ENCODE measurements around the gene RNASE9. TPM values are rescaled to one million over a fixed set of nuclear protein-coding genes. Genes with fewer than 3 reads are reported as not detected.
A peak's percentile ranks its signal among the peaks of the same experiment; 100 is the strongest.

Gene RNASE9
- total and polyA plus RNA-seq, 2 of the 4 experiments (the other 2 are of a cell fraction) = not detected

GRCh38 chr14:20610002-20610765 is 49.3 kb upstream of the RNASE9 start:
- no peak overlapping the region for H2BK5ac ChIP-seq (ENCODE audit: low read depth, low read length, poor library complexity, severe bottlenecking)
- H3K14ac ChIP-seq (replicated peaks; ENCODE audit: low read depth, low read length) = no peak overlapping the region
- no CpG with 5 or more reads among the region's 27 CpGs for WGBS, 2 experiments (ENCODE audit: extremely low coverage in 2 of 2, insufficient read length in 1 of 2)
- no peak overlapping the region for H2BK120ac ChIP-seq (ENCODE audit: low read depth, low read length)
- no peaks in the 10 kb centered on the region for H3K36me3 ChIP-seq (ENCODE audit: control insufficient read depth, insufficient read depth, low read length)
- H3K9me3 ChIP-seq (ENCODE audit: control insufficient read depth, insufficient read depth, low read length) = no peaks in the 10 kb centered on the region
- H3K9me1 ChIP-seq (ENCODE audit: insufficient read depth, low read length) = no peaks in the 10 kb centered on the region
- no peak overlapping the region for H2AK9ac ChIP-seq (replicated peaks; ENCODE audit: low read depth, low read length, poor library complexity)
- no peaks in the 10 kb centered on the region for H3K4me1 ChIP-seq (ENCODE audit: control insufficient read depth, insufficient read depth, low read length)
- intact Hi-C loops (cut with micrococcal nuclease) (no loop called here), dilution Hi-C loops (cut with HindIII; ENCODE audit: low sequenced_read_pairs, unreplicated experiment) (no loop called here), in situ Hi-C loops (cut with MboI; ENCODE audit: low sequenced_read_pairs) (loop anchor here (5.0 kb wide), 2 partner anchors 198 to 273 kb away; partner anchors contain the start of gene TEP1)
- no peak overlapping the region for H3K23ac ChIP-seq (ENCODE audit: low read depth, low read length)
- DNase-seq (peak; percentile 82), ATAC-seq (ENCODE audit: low read depth) (peak; percentile 46)
- no peak overlapping the region for H2AK5ac ChIP-seq (ENCODE audit: low read depth, low read length)
- no peaks in the 10 kb centered on the region for H3K79me1 ChIP-seq (ENCODE audit: low read depth in 1 of 2, low read length in 2 of 2)
- H2BK15ac ChIP-seq (ENCODE audit: low read depth, low read length) = no peak overlapping the region
- H2BK20ac ChIP-seq (ENCODE audit: low read depth, low read length) = no peak overlapping the region
- no peak overlapping the region for H3K4ac ChIP-seq (ENCODE audit: low read depth, low read length)
- peak overlapping the region; percentile 94 for H3K4me3 ChIP-seq (ENCODE audit: insufficient read depth, low read depth, low read length)
- CTCF ChIA-PET = interaction anchor here (1.2 to 2.4 kb wide), 4 partner anchors 12 to 208 kb away, joined by 3 to 15 read pairs (median 6); no protein-coding TSS in a partner anchor
- peak overlapping the region; percentile 32; the same call in 1 of the 2 replicates for H3K9ac ChIP-seq (ENCODE audit: low read depth, low read length)
- no peak overlapping the region for H4K8ac ChIP-seq (ENCODE audit: low read depth in 2 of 2, low read length in 2 of 2)
- no peak overlapping the region for H3K18ac ChIP-seq (ENCODE audit: low read depth, low read length)
- no peak overlapping the region for H4K5ac ChIP-seq (ENCODE audit: low read depth, low read length)
- TF ChIP-seq CEBPB (IDR thresholded peaks at IDR 0.05; ENCODE audit: low read depth, low read length) (no peak), MAZ (IDR thresholded peaks at IDR 0.05; ENCODE audit: borderline replicate concordance, low read depth, low read length) (no peak), CHD1 (IDR thresholded peaks at IDR 0.05; ENCODE audit: low read depth, low read length) (no peak), SMC3 (IDR thresholded peaks at IDR 0.05; ENCODE audit: low read depth, low read length) (no peak), ELK1 (IDR thresholded peaks at IDR 0.05; ENCODE audit: borderline replicate concordance, low read depth, low read length) (0 out of 2 replicates have a peak, but pooled peaks have one; percentile 12), NFE2L2 (IDR thresholded peaks at IDR 0.05; ENCODE audit: low read depth, low read length) (no peak), FOS (IDR thresholded peaks at IDR 0.05; ENCODE audit: low read depth, low read length) (peak; percentile 90)
- TF ChIP-seq, protein P1, sequence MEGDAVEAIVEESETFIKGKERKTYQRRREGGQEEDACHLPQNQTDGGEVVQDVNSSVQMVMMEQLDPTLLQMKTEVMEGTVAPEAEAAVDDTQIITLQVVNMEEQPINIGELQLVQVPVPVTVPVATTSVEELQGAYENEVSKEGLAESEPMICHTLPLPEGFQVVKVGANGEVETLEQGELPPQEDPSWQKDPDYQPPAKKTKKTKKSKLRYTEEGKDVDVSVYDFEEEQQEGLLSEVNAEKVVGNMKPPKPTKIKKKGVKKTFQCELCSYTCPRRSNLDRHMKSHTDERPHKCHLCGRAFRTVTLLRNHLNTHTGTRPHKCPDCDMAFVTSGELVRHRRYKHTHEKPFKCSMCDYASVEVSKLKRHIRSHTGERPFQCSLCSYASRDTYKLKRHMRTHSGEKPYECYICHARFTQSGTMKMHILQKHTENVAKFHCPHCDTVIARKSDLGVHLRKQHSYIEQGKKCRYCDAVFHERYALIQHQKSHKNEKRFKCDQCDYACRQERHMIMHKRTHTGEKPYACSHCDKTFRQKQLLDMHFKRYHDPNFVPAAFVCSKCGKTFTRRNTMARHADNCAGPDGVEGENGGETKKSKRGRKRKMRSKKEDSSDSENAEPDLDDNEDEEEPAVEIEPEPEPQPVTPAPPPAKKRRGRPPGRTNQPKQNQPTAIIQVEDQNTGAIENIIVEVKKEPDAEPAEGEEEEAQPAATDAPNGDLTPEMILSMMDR (conservative IDR thresholded peaks at IDR 0.05; ENCODE audit: low read depth, low read length) = no peak
- H3K27ac ChIP-seq (ENCODE audit: insufficient read depth, low read length) = no peak overlapping the region
- H4K91ac ChIP-seq (ENCODE audit: insufficient read depth, low read depth, low read length) = no peak overlapping the region
- POLR2A ChIA-PET (ENCODE audit: unreplicated experiment) = no interaction called here
- H3K27me3 ChIP-seq (ENCODE audit: control insufficient read depth, insufficient read depth, low read length) = no peaks in the 10 kb centered on the region
- H4K20me1 ChIP-seq (ENCODE audit: insufficient read depth, low read length) = peaks cover 11% of the 10 kb centered on the region
- BruUV-seq (replicated peaks) = no TSS peak
- H2AFZ ChIP-seq (replicated peaks; ENCODE audit: low read length, poor library complexity) = no peak overlapping the region
- peak overlapping the region; percentile 94 for H3K4me2 ChIP-seq (ENCODE audit: low read depth, low read length)
- H3K56ac ChIP-seq (ENCODE audit: extremely low read depth, insufficient read depth, low read length) = no peak overlapping the region
